Measurements from ENCODE around the gene MOSMO. TPM values are rescaled to one million over a fixed set of nuclear protein-coding genes. Genes with fewer than 3 reads are reported as not detected.

Gene MOSMO
- total RNA-seq, 1 experiment from 2014 or later = 24.2 TPM

GRCh38 chr16:22012241-22012640 is 4.3 kb downstream of the MOSMO start:
- no peak overlapping the region for H2AFZ ChIP-seq
- H4K20me1 ChIP-seq (ENCODE audit: insufficient read depth) = 0 out of 2 replicates have a peak, but pooled peaks cover 4% of the 10 kb centered on the region
- intact Hi-C loops (cut with micrococcal nuclease; ENCODE audit: unreplicated experiment) = no loop called here
- H3K79me2 ChIP-seq (ENCODE audit: low read depth) = peaks cover 95% of the 10 kb centered on the region
- peaks cover 16% of the 10 kb centered on the region for H3K4me1 ChIP-seq (replicated peaks; ENCODE audit: insufficient read depth)
- POLR2A ChIA-PET (ENCODE audit: unreplicated experiment) = no interaction called here
- H3K27ac ChIP-seq = no peak overlapping the region
- H3K4me2 ChIP-seq = 0 out of 2 replicates have a peak overlapping the region, but pooled peaks have one; percentile 12
- no peak overlapping the region for H3K4me3 ChIP-seq
- peaks cover 5% of the 10 kb centered on the region for H3F3A ChIP-seq (ENCODE audit: insufficient read depth, low read depth)
- BruUV-seq (replicated peaks) = no TSS peak
- CTCF ChIA-PET = interaction anchor here (0.6 kb wide), 3 partner anchors 11 to 717 kb away, joined by 7 to 13 read pairs (median 7); no protein-coding TSS in a partner anchor
- DNase-seq = no peak
- H3K27me3 ChIP-seq (ENCODE audit: insufficient read depth, low read depth) = no peaks in the 10 kb centered on the region
- H3K9me2 ChIP-seq (ENCODE audit: insufficient read depth) = no peaks in the 10 kb centered on the region
- H3K36me3 ChIP-seq (ENCODE audit: low read depth) = no peaks in the 10 kb centered on the region
- TF ChIP-seq CTCF (conservative IDR thresholded peaks at IDR 0.05) (no peak), EZH2 (IDR thresholded peaks at IDR 0.05; ENCODE audit: low read depth) (no peak)
- H3K9me3 ChIP-seq (ENCODE audit: insufficient read depth, low read depth) = no peaks in the 10 kb centered on the region

- no peak overlapping the region for H3K4me3 ChIP-seq
- H3K27ac ChIP-seq = no peak overlapping the region
- H3F3A ChIP-seq (ENCODE audit: insufficient read depth, low read depth) = peaks cover 5% of the 10 kb centered on the region; the same call in 1 of the 2 replicates
- no peak overlapping the region for H2AFZ ChIP-seq
- CTCF ChIA-PET = no interaction called here
- no peaks in the 10 kb centered on the region for H3K27me3 ChIP-seq (ENCODE audit: insufficient read depth, low read depth)
- POLR2A ChIA-PET (ENCODE audit: unreplicated experiment) = no interaction called here
- TF ChIP-seq CTCF (conservative IDR thresholded peaks at IDR 0.05) = no peak
- TF ChIP-seq EZH2 (IDR thresholded peaks at IDR 0.05; ENCODE audit: low read depth) = no peak
- no peaks in the 10 kb centered on the region for H3K9me3 ChIP-seq (ENCODE audit: insufficient read depth, low read depth)
- no peaks in the 10 kb centered on the region for H3K9me2 ChIP-seq (ENCODE audit: insufficient read depth)
- BruUV-seq (replicated peaks) = no TSS peak
- DNase-seq = no peak
- no peak overlapping the region for H3K4me2 ChIP-seq
- peaks cover 14% of the 10 kb centered on the region for H3K4me1 ChIP-seq (replicated peaks; ENCODE audit: insufficient read depth)
- intact Hi-C loops (cut with micrococcal nuclease; ENCODE audit: unreplicated experiment) = no loop called here
- H4K20me1 ChIP-seq (ENCODE audit: insufficient read depth) = 0 out of 2 replicates have a peak, but pooled peaks cover 4% of the 10 kb centered on the region
- peaks cover 99% of the 10 kb centered on the region for H3K79me2 ChIP-seq (ENCODE audit: low read depth)
- H3K36me3 ChIP-seq (ENCODE audit: low read depth) = no peaks in the 10 kb centered on the region
Observed at GRCh38 chr16:22013486-22013885, 5.6 kb downstream of the MOSMO start.

- Histone ChIP-seq H3K27ac (no peak overlapping the region), H3K4me2 (no peak overlapping the region), H3K9me3 (ENCODE audit: insufficient read depth, low read depth) (no peaks in the 10 kb centered on the region), H2AFZ (no peak overlapping the region), H3K27me3 (ENCODE audit: insufficient read depth, low read depth) (no peaks in the 10 kb centered on the region), H4K20me1 (ENCODE audit: insufficient read depth) (0 out of 2 replicates have a peak, but pooled peaks cover 4% of the 10 kb centered on the region), H3K4me3 (no peak overlapping the region), H3F3A (ENCODE audit: insufficient read depth, low read depth) (peaks cover 5% of the 10 kb centered on the region; the same call in 1 of the 2 replicates), H3K9me2 (ENCODE audit: insufficient read depth) (no peaks in the 10 kb centered on the region), H3K36me3 (ENCODE audit: low read depth) (no peaks in the 10 kb centered on the region), H3K4me1 (replicated peaks; ENCODE audit: insufficient read depth) (peaks cover 10% of the 10 kb centered on the region), H3K79me2 (ENCODE audit: low read depth) (peaks cover 99% of the 10 kb centered on the region)
- no peak for DNase-seq
- ChIA-PET CTCF (no interaction called here), POLR2A (ENCODE audit: unreplicated experiment) (no interaction called here)
- TF ChIP-seq CTCF (conservative IDR thresholded peaks at IDR 0.05) = no peak
- no peak for TF ChIP-seq EZH2 (IDR thresholded peaks at IDR 0.05; ENCODE audit: low read depth)
- BruUV-seq (replicated peaks) = no TSS peak
- intact Hi-C loops (cut with micrococcal nuclease; ENCODE audit: unreplicated experiment) = no loop called here
Observed at GRCh38 chr16:22014271-22014873, 6.5 kb downstream of the MOSMO start.

Data from PC-9 (cell line).